ENCODE results near the gene SMIM10.

- TF ChIP-seq ZNF274 (IDR thresholded peaks at IDR 0.05; ENCODE audit: low read depth, low read length) (no peak), SUZ12 (IDR thresholded peaks at IDR 0.05; ENCODE audit: extremely low read depth, insufficient read depth, insufficient read length) (no peak)
These were observed 33.7 kb downstream of the SMIM10 start for GRCh38 chrX:135024526-135024925.
